Spleen (tissue), 11 donors: ENCODE measurements around the gene LOXHD1. TPM values are rescaled to one million over a fixed set of nuclear protein-coding genes. Genes with fewer than 3 reads are reported as not detected.

Experiments used
- DNase-seq: peaks from one replicate; pipeline ENCODE4 v3.0.0-alpha.2; 2020
- H3K27ac ChIP-seq, 8 donors: fragments of 200-600 bp; sonication (generic) in 7 of 8; 1 replicate in 4 of 8; 2 replicates in 4 of 8; pipeline versions ENCODE4 v1.5.0 to v1.8.0; 2016 to 2021; ENCODE audit warnings: inconsistent platforms in 4 of 8, mild to moderate bottlenecking in 4 of 8, moderate library complexity in 1 of 8
- H3K27me3 ChIP-seq, 7 donors: fragments of 200-600 bp; sonication (generic) in 6 of 7; replicated peaks in 1 of 7; 1 replicate in 4 of 7; 2 replicates in 3 of 7; pipeline versions ENCODE4 v1.5.0 to v1.8.0; 2016 to 2021; ENCODE audit warnings: inconsistent platforms in 3 of 7, mild to moderate bottlenecking in 1 of 7
- H3K36me3 ChIP-seq, 6 donors: fragments of 200-600 bp; sonication (generic) in 5 of 6; 1 replicate in 4 of 6; 2 replicates in 2 of 6; pipeline versions ENCODE4 v1.5.0 to v1.8.0; 2016 to 2021; ENCODE audit warnings: inconsistent platforms in 2 of 6
- H3K4me1 ChIP-seq, 6 donors: fragments of 200-600 bp; sonication (generic) in 5 of 6; 1 replicate in 3 of 6; 2 replicates in 3 of 6; pipeline versions ENCODE4 v1.5.0 to v1.8.0; 2016 to 2021; ENCODE audit warnings: inconsistent platforms in 3 of 6
- H3K4me3 ChIP-seq, 8 donors: fragments of 200-600 bp; sonication (generic) in 7 of 8; 1 replicate in 4 of 8; 2 replicates in 4 of 8; pipeline versions ENCODE4 v1.5.0 to v1.8.0; 2016 to 2021; ENCODE audit warnings: inconsistent platforms in 4 of 8, mild to moderate bottlenecking in 4 of 8, moderate library complexity in 2 of 8
- H3K9me3 ChIP-seq, 8 donors: fragments of 200-600 bp; sonication (generic) in 7 of 8; 1 replicate in 4 of 8; 2 replicates in 4 of 8; pipeline versions ENCODE4 v1.5.0 to v1.8.0; 2016 to 2021; ENCODE audit warnings: inconsistent platforms in 4 of 8
- CTCF ChIP-seq, 11 experiments: fragments of 200-600 bp in 7 of 11; fragments of 450-650 bp in 4 of 11; sonication (generic) in 4 of 11; IDR thresholded peaks in 8 of 11; conservative IDR thresholded peaks in 3 of 11; 1 replicate in 7 of 11; 2 replicates in 4 of 11; pipeline versions ENCODE4 v1.4.0 to v1.8.0; 2016 to 2021; ENCODE audit warnings: antibody characterized with exemption in 11 of 11, inconsistent platforms in 4 of 11, mild to moderate bottlenecking in 1 of 11
- POLR2A ChIP-seq, 3 donors: fragments of 450-650 bp; IDR thresholded peaks; one replicate each; pipeline ENCODE4 v1.5.1; 2017; ENCODE audit warnings: antibody characterized with exemption in 3 of 3, mild to moderate bottlenecking in 1 of 3
- POLR2AphosphoS5 ChIP-seq, 3 donors: sonication (generic); formaldehyde crosslinking; IDR thresholded peaks; one replicate each; pipeline ENCODE4 v1.5.1; 2017; ENCODE audit warnings: antibody characterized with exemption in 3 of 3
- WGBS, 5 donors: extraction: QIAGEN DNeasy Blood & Tissue Kit in 3 of 5; methylation state at CpG; one replicate each; pipeline versions ENCODE4 v1.1.5 to v1.1.7; 2013 to 2018; 5-methylcytosine and 5-hydroxymethylcytosine counted together
- intact Hi-C: fragments of 100-400 bp; cut with DNase I; formaldehyde crosslinking; loops from one replicate; pipeline ENCODE4 v1.15.0; 2023; ENCODE audit warnings: low total_unique reads
- polyA plus RNA-seq, 3 donors: library from polyadenylated mRNA; stranded (reverse); fragments of 200-250 nt; gene quantifications; one replicate each; pipeline ENCODE4 v1.2.1, GENCODE V29; 2013
- total RNA-seq, 7 donors: library from RNA; depleted of rRNA in 3 of 7; stranded (reverse); fragments of >200 nt in 3 of 7; fragmentation: NEBNext Ultra II Directional in 4 of 7; extraction: Animal tissue kit (Norgen Biotek cat#: 25700) in 4 of 7; gene quantifications; one replicate each; pipeline versions ENCODE4 v1.1.0 to v1.2.1, GENCODE V29; 2016 to 2021
- donor health status: healthy with polysubstance abuse.
- donor health status: DM: no; HTN: no; CAD: no; lungs with moderate emphysema.
- donor health status: DM: no; HTN: no; CAD: no.
- donor health status: Bipolar disorder and iron deficiency.
- donor health status: healthy.
- donor health status: DM: no; HTN: no; CAD: no.
- donor health status: DM: yes; HTN: yes; CAD: no.

The LOXHD1 gene
- total and polyA plus RNA-seq, 10 donors, result 0.09 to 6.0 (median 2.1) TPM

GRCh38 chr18:46675112-46675511, 18.1 kb upstream of the LOXHD1 start:
- H3K9me3 ChIP-seq, result no peaks in the 10 kb centered on the region
- TF ChIP-seq CTCF (IDR thresholded peaks at IDR 0.05 in 8 of 11, conservative IDR thresholded peaks at IDR 0.05 in 3 of 11) (no peak), POLR2AphosphoS5 (IDR thresholded peaks at IDR 0.05) (no peak), POLR2A (IDR thresholded peaks at IDR 0.05) (no peak)
- peaks cover 0 to 14% (median 0%) of the 10 kb centered on the region in 7 donors for H3K27me3 ChIP-seq
- H3K27ac ChIP-seq, result no peak overlapping the region
- no peaks in the 10 kb centered on the region for H3K36me3 ChIP-seq
- 57 to 80% (median 64%) methylated on average over 1 of the region's 1 CpG for WGBS, 5 donors
- DNase-seq, result no peak
- H3K4me1 ChIP-seq, result peaks cover 0 to 8% (median 0%) of the 10 kb centered on the region in 6 donors
- intact Hi-C loops, result no loop called here
- no peak overlapping the region for H3K4me3 ChIP-seq

- H3K27ac ChIP-seq, result no peak overlapping the region
- no peaks in the 10 kb centered on the region for H3K9me3 ChIP-seq
- peaks cover 0 to 8% (median 0%) of the 10 kb centered on the region in 6 donors for H3K4me1 ChIP-seq
- TF ChIP-seq POLR2AphosphoS5 (IDR thresholded peaks at IDR 0.05) (no peak), POLR2A (IDR thresholded peaks at IDR 0.05) (no peak), CTCF (IDR thresholded peaks at IDR 0.05 in 8 of 11, conservative IDR thresholded peaks at IDR 0.05 in 3 of 11) (no peak)
- DNase-seq, result no peak
- WGBS, 5 donors, result 75 to 81% (median 80%) methylated on average over 6 of the region's 6 CpGs
- H3K27me3 ChIP-seq, result peaks cover 0 to 14% (median 0%) of the 10 kb centered on the region in 7 donors
- H3K36me3 ChIP-seq, result no peaks in the 10 kb centered on the region
- intact Hi-C loops, result loop anchor here (5.0 kb wide), 1 partner anchor 515 kb away; no protein-coding TSS in a partner anchor
- H3K4me3 ChIP-seq, result no peak overlapping the region
Measured at GRCh38 chr18:46672062-46672970, 15.3 kb upstream of the LOXHD1 start.

GRCh38 chr18:46668694-46669093, 11.7 kb upstream of the LOXHD1 start:
- Histone ChIP-seq H3K36me3 (no peaks in the 10 kb centered on the region), H3K27ac (no peak overlapping the region), H3K27me3 (peaks cover 0 to 12% (median 0%) of the 10 kb centered on the region in 7 donors), H3K4me3 (no peak overlapping the region), H3K4me1 (peaks cover 0 to 8% (median 0%) of the 10 kb centered on the region in 6 donors), H3K9me3 (no peaks in the 10 kb centered on the region)
- WGBS, 5 donors, result 53 to 94% (median 72%) methylated on average over 5 to 6 of the region's 6 CpGs
- intact Hi-C loops, result no loop called here
- TF ChIP-seq POLR2AphosphoS5 (IDR thresholded peaks at IDR 0.05) (no peak), POLR2A (IDR thresholded peaks at IDR 0.05) (no peak), CTCF (IDR thresholded peaks at IDR 0.05 in 8 of 11, conservative IDR thresholded peaks at IDR 0.05 in 3 of 11) (no peak)
- no peak for DNase-seq

GRCh38 chr18:46668135-46668534, 11.1 kb upstream of the LOXHD1 start:
- peaks cover 0 to 8% (median 0%) of the 10 kb centered on the region in 6 donors for H3K4me1 ChIP-seq
- intact Hi-C loops, result no loop called here
- 75 to 88% (median 79%) methylated on average over 11 of the region's 11 CpGs for WGBS, 5 donors
- no peak overlapping the region for H3K27ac ChIP-seq
- DNase-seq, result no peak
- H3K36me3 ChIP-seq, result no peaks in the 10 kb centered on the region
- TF ChIP-seq CTCF (IDR thresholded peaks at IDR 0.05 in 8 of 11, conservative IDR thresholded peaks at IDR 0.05 in 3 of 11), result no peak
- TF ChIP-seq POLR2A (IDR thresholded peaks at IDR 0.05), result no peak
- no peak for TF ChIP-seq POLR2AphosphoS5 (IDR thresholded peaks at IDR 0.05)
- H3K4me3 ChIP-seq, result no peak overlapping the region
- peaks cover 0 to 12% (median 0%) of the 10 kb centered on the region in 7 donors for H3K27me3 ChIP-seq
- no peaks in the 10 kb centered on the region for H3K9me3 ChIP-seq
